Esophagus squamous epithelium (tissue), 5 donors: ENCODE data around the gene ARGLU1. TPM values are rescaled to one million over a fixed set of nuclear protein-coding genes. Genes with fewer than 3 reads are reported as not detected.

Experiments used
- DNase-seq: peaks from one replicate; lab custom pipeline; 2025; lab: John Stamatoyannopoulos, UW
- H3K27ac ChIP-seq, 4 donors: fragments of 200-600 bp; sonication (generic); one replicate each; pipeline ENCODE4 v1.5.1; 2016 to 2019; ENCODE audit warnings: mild to moderate bottlenecking in 1 of 4
- H3K27me3 ChIP-seq, 4 donors: fragments of 200-600 bp; sonication (generic); 1 replicate in 3 of 4; 2 replicates in 1 of 4; pipeline versions ENCODE4 v1.5.1 to v1.6.0; 2017 to 2021; ENCODE audit warnings: antibody characterized with exemption in 1 of 4
- H3K36me3 ChIP-seq, 3 donors: fragments of 200-600 bp; sonication (generic); one replicate each; pipeline ENCODE4 v1.5.1; 2016 to 2019
- H3K4me1 ChIP-seq, 3 donors: fragments of 200-600 bp; sonication (generic); one replicate each; pipeline ENCODE4 v1.5.1; 2017 to 2019
- H3K4me3 ChIP-seq, 4 donors: fragments of 200-600 bp; sonication (generic); 1 replicate in 3 of 4; 2 replicates in 1 of 4; pipeline ENCODE4 v1.5.1; 2016 to 2019; ENCODE audit warnings: mild to moderate bottlenecking in 2 of 4, moderate library complexity in 1 of 4
- H3K9me3 ChIP-seq, 3 donors: fragments of 200-600 bp; sonication (generic); one replicate each; pipeline ENCODE4 v1.5.1; 2016 to 2019
- CTCF ChIP-seq, 6 experiments: fragments of 450-650 bp in 4 of 6; fragments of 200-600 bp in 2 of 6; sonication (generic) in 2 of 6; IDR thresholded peaks; one replicate each; pipeline ENCODE4 v1.5.1; 2016 to 2019; ENCODE audit warnings: antibody characterized with exemption in 6 of 6, mild to moderate bottlenecking in 4 of 6, moderate library complexity in 4 of 6
- POLR2A ChIP-seq, 4 donors: fragments of 450-650 bp; IDR thresholded peaks; one replicate each; pipeline ENCODE4 v1.6.1; 2017; ENCODE audit warnings: antibody characterized with exemption in 4 of 4, mild to moderate bottlenecking in 4 of 4, moderate library complexity in 3 of 4
- whole genome bisulfite sequencing, 2 donors: methylation state at CpG; one replicate each; pipeline ENCODE4 v1.1.5; 2018; 5-methylcytosine and 5-hydroxymethylcytosine counted together
- intact Hi-C: fragments of 100-400 bp; cut with DNase I; formaldehyde crosslinking; loops from one replicate; pipeline ENCODE4 v1.15.0; 2022
- total RNA-seq, 4 donors: library from RNA; depleted of rRNA; stranded (reverse); fragments of >200 nt; gene quantifications; one replicate each; pipeline ENCODE4 v1.1.0, GENCODE V29; 2016
- donor health status: DM: yes; HTN: yes; CAD: no.

Gene ARGLU1
- total RNA-seq: 100 to 1,000 TPM in 1 of 4 donors, 10 to 100 TPM in 3; 29.1 to 111 (median 47.3) TPM

GRCh38 chr13:106567474-106568298, at the start of gene ARGLU1:
ARGLU1 (minus strand) TSS chr13:106568137; CDS start chr13:106567919, 218 bp downstream.
- TF ChIP-seq POLR2A (IDR thresholded peaks at IDR 0.05): peak in 3 of 4 donors; percentile 89 to 98 (median 90)
- TF ChIP-seq CTCF (IDR thresholded peaks at IDR 0.05): no peak
- Histone ChIP-seq H3K4me1 (peaks cover 10 to 76% (median 31%) of the 10 kb centered on the region in 3 donors), H3K27ac (peak within 1 kb of the TSS; percentile 93 to 100 (median 98)), H3K36me3 (no peaks in the 10 kb centered on the region), H3K9me3 (no peaks in the 10 kb centered on the region), H3K4me3 (peak within 1 kb of the TSS; percentile 96 to 98 (median 97)), H3K27me3 (no peaks in the 10 kb centered on the region)
- 1% methylated on average over 22 to 62 of the region's 108 CpGs for WGBS, 2 donors
- peak; percentile 33 for DNase-seq
- intact Hi-C loops: no loop called here

GRCh38 chr13:106617561-106617960, 49.6 kb upstream of the ARGLU1 start:
- DNase-seq: no peak
- WGBS, 2 donors: 30 to 34% methylated on average over 1 to 3 of the region's 3 CpGs
- H3K27me3 ChIP-seq: peaks cover 0 to 31% (median 0%) of the 10 kb centered on the region in 4 donors
- H3K4me3 ChIP-seq: no peak overlapping the region
- intact Hi-C loops: no loop called here
- no peak overlapping the region for H3K27ac ChIP-seq
- H3K4me1 ChIP-seq: peaks cover 0 to 18% (median 5%) of the 10 kb centered on the region in 3 donors
- no peaks in the 10 kb centered on the region for H3K36me3 ChIP-seq
- TF ChIP-seq CTCF (IDR thresholded peaks at IDR 0.05) (no peak), POLR2A (IDR thresholded peaks at IDR 0.05) (no peak)
- no peaks in the 10 kb centered on the region for H3K9me3 ChIP-seq

GRCh38 chr13:106616729-106617128, 48.8 kb upstream of the ARGLU1 start:
- Histone ChIP-seq H3K4me1 (peaks cover 0 to 18% (median 5%) of the 10 kb centered on the region in 3 donors), H3K9me3 (no peaks in the 10 kb centered on the region), H3K36me3 (no peaks in the 10 kb centered on the region), H3K27ac (no peak overlapping the region), H3K4me3 (no peak overlapping the region), H3K27me3 (peaks cover 0 to 26% (median 0%) of the 10 kb centered on the region in 4 donors)
- no peak for TF ChIP-seq POLR2A (IDR thresholded peaks at IDR 0.05)
- no peak for TF ChIP-seq CTCF (IDR thresholded peaks at IDR 0.05)
- intact Hi-C loops: no loop called here
- 94 to 97% methylated on average over 2 to 3 of the region's 3 CpGs for WGBS, 2 donors
- DNase-seq: no peak

- WGBS, 2 donors: 77 to 78% methylated on average over 4 of the region's 4 CpGs
- no peak overlapping the region for H3K4me3 ChIP-seq
- H3K4me1 ChIP-seq: peaks cover 0 to 18% (median 5%) of the 10 kb centered on the region in 3 donors
- H3K9me3 ChIP-seq: no peaks in the 10 kb centered on the region
- TF ChIP-seq POLR2A (IDR thresholded peaks at IDR 0.05) (no peak), CTCF (IDR thresholded peaks at IDR 0.05) (no peak)
- no peak overlapping the region for H3K27ac ChIP-seq
- DNase-seq: no peak
- H3K27me3 ChIP-seq: peaks cover 0 to 16% (median 0%) of the 10 kb centered on the region in 4 donors
- intact Hi-C loops: no loop called here
- H3K36me3 ChIP-seq: no peaks in the 10 kb centered on the region
These were observed 46.9 kb upstream of the ARGLU1 start for GRCh38 chr13:106614874-106615273.

- Histone ChIP-seq H3K4me3 (no peak overlapping the region), H3K36me3 (no peaks in the 10 kb centered on the region), H3K4me1 (peaks cover 0 to 10% (median 0%) of the 10 kb centered on the region in 3 donors), H3K27ac (no peak overlapping the region), H3K9me3 (no peaks in the 10 kb centered on the region), H3K27me3 (no peaks in the 10 kb centered on the region)
- WGBS, 2 donors: 0 to 21% methylated on average over 1 of the region's 1 CpG
- TF ChIP-seq POLR2A (IDR thresholded peaks at IDR 0.05): no peak
- intact Hi-C loops: no loop called here
- DNase-seq: no peak
These were observed 44.8 kb upstream of the ARGLU1 start for GRCh38 chr13:106612688-106613087.
